Upper lobe of right lung (tissue), 1 donor: ENCODE measurements around the gene AP4E1. TPM values are rescaled to one million over a fixed set of nuclear protein-coding genes. Genes with fewer than 3 reads are reported as not detected.

Experiments
- ATAC-seq: fragments of 200-7000 bp; cut with Tn5 transposase; one replicate; pipeline ENCODE4 v1.9.1; 2020; ENCODE audit warnings: mild to moderate bottlenecking, moderate library complexity
- DNase-seq: peaks from one replicate; pipeline ENCODE4 v3.0.0-alpha.2; 2020
- H3K27ac ChIP-seq: fragments of 200-600 bp; one replicate; pipeline ENCODE4 v1.8.0; 2022
- H3K27me3 ChIP-seq: fragments of 200-600 bp; one replicate; pipeline ENCODE4 v1.8.0; 2022; ENCODE audit warnings: mild to moderate bottlenecking
- H3K36me3 ChIP-seq: fragments of 200-600 bp; one replicate; pipeline ENCODE4 v1.8.0; 2022
- H3K4me1 ChIP-seq: fragments of 200-600 bp; one replicate; pipeline ENCODE4 v1.8.0; 2022
- H3K4me3 ChIP-seq: fragments of 200-600 bp; one replicate; pipeline ENCODE4 v1.8.0; 2022; ENCODE audit warnings: mild to moderate bottlenecking
- H3K9me3 ChIP-seq: fragments of 200-600 bp; one replicate; pipeline ENCODE4 v1.8.0; 2022
- CTCF ChIP-seq: fragments of 200-600 bp; IDR thresholded peaks from one replicate; pipeline ENCODE4 v1.8.0; 2022; ENCODE audit warnings: antibody characterized with exemption
- intact Hi-C: fragments of 100-400 bp; cut with DNase I; formaldehyde crosslinking; loops from one replicate; pipeline ENCODE4 v1.11.0; 2022
- long read RNA-seq: library from polyadenylated mRNA; unstranded; transcript quantifications from one replicate; pipeline ENCODE4 v2.0.0, GENCODE V29; 2021
- total RNA-seq: library from RNA; stranded (reverse); fragmentation: NEBNext Ultra II Directional; extraction: Animal tissue kit (Norgen Biotek cat#: 25700); gene quantifications from one replicate; pipeline ENCODE4 v1.2.1, GENCODE V29; 2021
- donor health status: DM: no; HTN: yes; CAD: no; lungs with severe emphysema.

Gene AP4E1
- total RNA-seq, result 10.8 TPM
- long read RNA-seq, partial matches to known transcripts, result 0 of 2 reads
- long read RNA-seq, other reads (novel, unspliced or antisense), result 2 of 2 reads

GRCh38 chr15:50908209-50909009 is at the start of gene AP4E1:
TSS of gene AP4E1 (plus strand) at chr15:50908683. CDS start at chr15:50908779, 96 bp downstream.
- peaks cover 29% of the 10 kb centered on the region for H3K4me1 ChIP-seq
- DNase-seq (peak; percentile 96), ATAC-seq (peak; percentile 95)
- peak within 1 kb of the TSS; percentile 93 for H3K4me3 ChIP-seq
- H3K27me3 ChIP-seq, result no peaks in the 10 kb centered on the region
- intact Hi-C loops, result no loop called here
- H3K9me3 ChIP-seq, result no peaks in the 10 kb centered on the region
- peak within 1 kb of the TSS; percentile 93 for H3K27ac ChIP-seq
- H3K36me3 ChIP-seq, result peaks cover 21% of the 10 kb centered on the region
- TF ChIP-seq CTCF, result peak; percentile 94

GRCh38 chr15:50860824-50861223 is 47.7 kb upstream of the AP4E1 start:
- Histone ChIP-seq H3K27me3 (no peaks in the 10 kb centered on the region), H3K9me3 (no peaks in the 10 kb centered on the region), H3K36me3 (no peaks in the 10 kb centered on the region), H3K27ac (no peak overlapping the region), H3K4me1 (no peaks in the 10 kb centered on the region), H3K4me3 (no peak overlapping the region)
- DNase-seq (no peak), ATAC-seq (no peak)
- no peak for TF ChIP-seq CTCF
- intact Hi-C loops, result no loop called here

GRCh38 chr15:50862553-50862952 is 45.9 kb upstream of the AP4E1 start:
- no peak for TF ChIP-seq CTCF
- Histone ChIP-seq H3K27me3 (no peaks in the 10 kb centered on the region), H3K27ac (no peak overlapping the region), H3K9me3 (no peaks in the 10 kb centered on the region), H3K4me1 (no peaks in the 10 kb centered on the region), H3K36me3 (no peaks in the 10 kb centered on the region), H3K4me3 (no peak overlapping the region)
- DNase-seq (no peak), ATAC-seq (no peak)
- intact Hi-C loops, result no loop called here

GRCh38 chr15:50864873-50865272 is 43.6 kb upstream of the AP4E1 start:
- intact Hi-C loops, result no loop called here
- no peaks in the 10 kb centered on the region for H3K27me3 ChIP-seq
- H3K9me3 ChIP-seq, result no peaks in the 10 kb centered on the region
- TF ChIP-seq CTCF, result no peak
- H3K4me1 ChIP-seq, result no peaks in the 10 kb centered on the region
- no peak overlapping the region for H3K4me3 ChIP-seq
- ATAC-seq (no peak), DNase-seq (no peak)
- H3K27ac ChIP-seq, result no peak overlapping the region
- no peaks in the 10 kb centered on the region for H3K36me3 ChIP-seq

GRCh38 chr15:50865515-50866353 is 42.7 kb upstream of the AP4E1 start:
- no peaks in the 10 kb centered on the region for H3K9me3 ChIP-seq
- no peak for ATAC-seq

More at GRCh38 chr15:50865515-50866353, 42.7 kb upstream of the AP4E1 start:
- H3K4me3 ChIP-seq, result no peak overlapping the region
- H3K36me3 ChIP-seq, result no peaks in the 10 kb centered on the region
- TF ChIP-seq CTCF, result no peak
- no peak overlapping the region for H3K27ac ChIP-seq
- H3K27me3 ChIP-seq, result no peaks in the 10 kb centered on the region
- no peaks in the 10 kb centered on the region for H3K4me1 ChIP-seq
- no peak for DNase-seq
- intact Hi-C loops, result no loop called here
